Lower leg skin (tissue), 3 donors: ENCODE data around the gene DGKI.

ENCODE experiments used
- POLR2A ChIP-seq, 2 donors: fragments of 450-650 bp; IDR thresholded peaks; one replicate each; pipeline ENCODE4 v1.6.1; 2016 to 2017; ENCODE audit warnings: antibody characterized with exemption in 2 of 2, mild to moderate bottlenecking in 1 of 2, moderate library complexity in 1 of 2
- TF ChIP-seq, protein P1 (sequence below), 3 donors: fragments of 450-650 bp; IDR thresholded peaks; one replicate each; pipeline ENCODE4 v1.5.1; 2016; ENCODE audit warnings: antibody characterized with exemption in 3 of 3, mild to moderate bottlenecking in 3 of 3, moderate library complexity in 2 of 3

DNA sequence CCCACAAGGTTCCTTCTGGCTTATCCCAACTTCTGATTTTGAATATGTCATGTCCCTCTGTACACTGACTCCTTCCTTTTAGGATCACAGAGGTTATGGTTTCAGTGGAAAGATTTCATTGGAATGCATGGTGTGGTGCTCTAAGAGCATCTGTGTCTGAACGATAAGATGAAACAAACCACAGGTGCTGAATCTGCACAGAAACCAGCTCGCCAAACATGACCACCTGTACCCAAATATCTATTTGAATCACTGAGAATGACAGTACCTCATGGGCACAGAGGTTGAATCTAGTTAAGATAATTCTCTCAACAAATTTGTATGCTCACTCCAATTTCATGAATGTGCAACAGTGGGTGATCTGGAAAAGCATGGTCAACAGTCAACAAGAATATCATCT lies 105.3 kb downstream of the DGKI start:
- TF ChIP-seq POLR2A (IDR thresholded peaks at IDR 0.05), result no peak
- TF ChIP-seq, protein P1, sequence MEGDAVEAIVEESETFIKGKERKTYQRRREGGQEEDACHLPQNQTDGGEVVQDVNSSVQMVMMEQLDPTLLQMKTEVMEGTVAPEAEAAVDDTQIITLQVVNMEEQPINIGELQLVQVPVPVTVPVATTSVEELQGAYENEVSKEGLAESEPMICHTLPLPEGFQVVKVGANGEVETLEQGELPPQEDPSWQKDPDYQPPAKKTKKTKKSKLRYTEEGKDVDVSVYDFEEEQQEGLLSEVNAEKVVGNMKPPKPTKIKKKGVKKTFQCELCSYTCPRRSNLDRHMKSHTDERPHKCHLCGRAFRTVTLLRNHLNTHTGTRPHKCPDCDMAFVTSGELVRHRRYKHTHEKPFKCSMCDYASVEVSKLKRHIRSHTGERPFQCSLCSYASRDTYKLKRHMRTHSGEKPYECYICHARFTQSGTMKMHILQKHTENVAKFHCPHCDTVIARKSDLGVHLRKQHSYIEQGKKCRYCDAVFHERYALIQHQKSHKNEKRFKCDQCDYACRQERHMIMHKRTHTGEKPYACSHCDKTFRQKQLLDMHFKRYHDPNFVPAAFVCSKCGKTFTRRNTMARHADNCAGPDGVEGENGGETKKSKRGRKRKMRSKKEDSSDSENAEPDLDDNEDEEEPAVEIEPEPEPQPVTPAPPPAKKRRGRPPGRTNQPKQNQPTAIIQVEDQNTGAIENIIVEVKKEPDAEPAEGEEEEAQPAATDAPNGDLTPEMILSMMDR (IDR thresholded peaks at IDR 0.05), result no peak
